Measurements from ENCODE around the gene RAD21L1. TPM values are rescaled to one million over a fixed set of nuclear protein-coding genes. Genes with fewer than 3 reads are reported as not detected.
"Not testable (repeated sequence)": the region's sequence is repeated elsewhere in the genome, so short reads cannot be mapped to it uniquely, and the experiment has no call there.

The RAD21L1 gene
- total RNA-seq, 1 experiment from 2014 or later: not detected

GRCh38 chr20:1247689-1248088, 21.8 kb downstream of the RAD21L1 start:
- no peaks in the 10 kb centered on the region for H3K9me3 ChIP-seq (ENCODE audit: low read length)
- no peaks in the 10 kb centered on the region for H3K4me1 ChIP-seq (ENCODE audit: low read length)
- DNase-seq: no peak
- H3K4me3 ChIP-seq (ENCODE audit: low read length): no peak overlapping the region
- H3K27ac ChIP-seq (ENCODE audit: low read length): no peak overlapping the region
- H3K36me3 ChIP-seq (ENCODE audit: insufficient read depth, low read length): no peaks in the 10 kb centered on the region
- H3K79me2 ChIP-seq (ENCODE audit: low read length): no peaks in the 10 kb centered on the region
- H3K9me2 ChIP-seq (replicated peaks; ENCODE audit: insufficient read depth, low read length): no peaks in the 10 kb centered on the region
- no peak overlapping the region for H3K9ac ChIP-seq (ENCODE audit: low read length)
- H3K27me3 ChIP-seq (ENCODE audit: low read length): no peaks in the 10 kb centered on the region
- no peak overlapping the region for H3K4me2 ChIP-seq (ENCODE audit: low read depth, low read length, poor library complexity, severe bottlenecking)
- H4K20me1 ChIP-seq (ENCODE audit: insufficient read depth, low read depth, low read length): no peaks in the 10 kb centered on the region
- H2AFZ ChIP-seq (ENCODE audit: low read length): no peak overlapping the region

GRCh38 chr20:1250282-1250681, 24.4 kb downstream of the RAD21L1 start:
- not testable (repeated sequence) for H3K27me3 ChIP-seq (ENCODE audit: low read length); H2AFZ ChIP-seq (ENCODE audit: low read length); H3K4me3 ChIP-seq (ENCODE audit: low read length); H3K9ac ChIP-seq (ENCODE audit: low read length); H3K27ac ChIP-seq (ENCODE audit: low read length); H3K9me3 ChIP-seq (ENCODE audit: low read length); DNase-seq; H3K36me3 ChIP-seq (ENCODE audit: insufficient read depth, low read length); H3K4me2 ChIP-seq (ENCODE audit: low read depth, low read length, poor library complexity, severe bottlenecking); H3K9me2 ChIP-seq (replicated peaks; ENCODE audit: insufficient read depth, low read length); H4K20me1 ChIP-seq (ENCODE audit: insufficient read depth, low read depth, low read length); H3K4me1 ChIP-seq (ENCODE audit: low read length); H3K79me2 ChIP-seq (ENCODE audit: low read length)

GRCh38 chr20:1252416-1252815, 26.6 kb downstream of the RAD21L1 start:
- H2AFZ ChIP-seq (ENCODE audit: low read length): no peak overlapping the region
- H3K4me2 ChIP-seq (ENCODE audit: low read depth, low read length, poor library complexity, severe bottlenecking): no peak overlapping the region
- H3K9ac ChIP-seq (ENCODE audit: low read length): no peak overlapping the region
- H3K4me1 ChIP-seq (ENCODE audit: low read length): no peaks in the 10 kb centered on the region
- no peak overlapping the region for H3K27ac ChIP-seq (ENCODE audit: low read length)
- H3K27me3 ChIP-seq (ENCODE audit: low read length): 0 out of 2 replicates have a peak, but pooled peaks cover under 1% of the 10 kb centered on the region
- no peaks in the 10 kb centered on the region for H4K20me1 ChIP-seq (ENCODE audit: insufficient read depth, low read depth, low read length)
- no peak for DNase-seq
- H3K9me2 ChIP-seq (replicated peaks; ENCODE audit: insufficient read depth, low read length): no peaks in the 10 kb centered on the region
- no peaks in the 10 kb centered on the region; the same call in 1 of the 2 replicates for H3K9me3 ChIP-seq (ENCODE audit: low read length)
- no peaks in the 10 kb centered on the region for H3K36me3 ChIP-seq (ENCODE audit: insufficient read depth, low read length)
- no peak overlapping the region for H3K4me3 ChIP-seq (ENCODE audit: low read length)
- H3K79me2 ChIP-seq (ENCODE audit: low read length): no peaks in the 10 kb centered on the region

GRCh38 chr20:1254254-1254653, 28.4 kb downstream of the RAD21L1 start:
- Histone ChIP-seq H4K20me1 (ENCODE audit: insufficient read depth, low read depth, low read length) (no peaks in the 10 kb centered on the region), H3K79me2 (ENCODE audit: low read length) (no peaks in the 10 kb centered on the region), H3K9me3 (ENCODE audit: low read length) (no peaks in the 10 kb centered on the region; the same call in 1 of the 2 replicates), H3K4me3 (ENCODE audit: low read length) (no peak overlapping the region), H3K4me2 (ENCODE audit: low read depth, low read length, poor library complexity, severe bottlenecking) (no peak overlapping the region), H3K27me3 (ENCODE audit: low read length) (0 out of 2 replicates have a peak, but pooled peaks cover 2% of the 10 kb centered on the region), H3K36me3 (ENCODE audit: insufficient read depth, low read length) (no peaks in the 10 kb centered on the region), H3K4me1 (ENCODE audit: low read length) (no peaks in the 10 kb centered on the region), H2AFZ (ENCODE audit: low read length) (no peak overlapping the region), H3K9ac (ENCODE audit: low read length) (no peak overlapping the region), H3K27ac (ENCODE audit: low read length) (no peak overlapping the region), H3K9me2 (replicated peaks; ENCODE audit: insufficient read depth, low read length) (no peaks in the 10 kb centered on the region)
- no peak for DNase-seq

- Histone ChIP-seq H3K4me2 (ENCODE audit: low read depth, low read length, poor library complexity, severe bottlenecking) (no peak overlapping the region), H2AFZ (ENCODE audit: low read length) (no peak overlapping the region), H3K4me1 (ENCODE audit: low read length) (no peaks in the 10 kb centered on the region), H3K27me3 (ENCODE audit: low read length) (0 out of 2 replicates have a peak, but pooled peaks cover 2% of the 10 kb centered on the region), H3K79me2 (ENCODE audit: low read length) (no peaks in the 10 kb centered on the region), H3K4me3 (ENCODE audit: low read length) (no peak overlapping the region), H3K36me3 (ENCODE audit: insufficient read depth, low read length) (no peaks in the 10 kb centered on the region), H3K9ac (ENCODE audit: low read length) (no peak overlapping the region), H3K9me2 (replicated peaks; ENCODE audit: insufficient read depth, low read length) (no peaks in the 10 kb centered on the region), H3K9me3 (ENCODE audit: low read length) (no peaks in the 10 kb centered on the region; the same call in 1 of the 2 replicates), H3K27ac (ENCODE audit: low read length) (no peak overlapping the region), H4K20me1 (ENCODE audit: insufficient read depth, low read depth, low read length) (no peaks in the 10 kb centered on the region)
- no peak for DNase-seq
Observed at GRCh38 chr20:1255675-1256074, 29.8 kb downstream of the RAD21L1 start.

GRCh38 chr20:1263853-1264252, 38.0 kb downstream of the RAD21L1 start:
- Histone ChIP-seq H3K9me2 (replicated peaks; ENCODE audit: insufficient read depth, low read length) (no peaks in the 10 kb centered on the region), H3K4me2 (ENCODE audit: low read depth, low read length, poor library complexity, severe bottlenecking) (no peak overlapping the region), H2AFZ (ENCODE audit: low read length) (no peak overlapping the region), H3K79me2 (ENCODE audit: low read length) (no peaks in the 10 kb centered on the region), H3K9ac (ENCODE audit: low read length) (no peak overlapping the region), H3K4me3 (ENCODE audit: low read length) (no peak overlapping the region), H3K4me1 (ENCODE audit: low read length) (peaks cover 7% of the 10 kb centered on the region), H3K9me3 (ENCODE audit: low read length) (no peaks in the 10 kb centered on the region), H4K20me1 (ENCODE audit: insufficient read depth, low read depth, low read length) (no peaks in the 10 kb centered on the region), H3K27ac (ENCODE audit: low read length) (no peak overlapping the region), H3K27me3 (ENCODE audit: low read length) (no peaks in the 10 kb centered on the region), H3K36me3 (ENCODE audit: insufficient read depth, low read length) (no peaks in the 10 kb centered on the region)
- no peak for DNase-seq

GRCh38 chr20:1264727-1265126, 38.9 kb downstream of the RAD21L1 start:
- no peak for DNase-seq
- peaks cover 7% of the 10 kb centered on the region for H3K4me1 ChIP-seq (ENCODE audit: low read length)
- H3K27me3 ChIP-seq (ENCODE audit: low read length): no peaks in the 10 kb centered on the region
- H3K4me2 ChIP-seq (ENCODE audit: low read depth, low read length, poor library complexity, severe bottlenecking): no peak overlapping the region
- H4K20me1 ChIP-seq (ENCODE audit: insufficient read depth, low read depth, low read length): no peaks in the 10 kb centered on the region
- H3K9me3 ChIP-seq (ENCODE audit: low read length): no peaks in the 10 kb centered on the region
- no peak overlapping the region for H3K27ac ChIP-seq (ENCODE audit: low read length)
- H3K9me2 ChIP-seq (replicated peaks; ENCODE audit: insufficient read depth, low read length): no peaks in the 10 kb centered on the region
- no peaks in the 10 kb centered on the region for H3K36me3 ChIP-seq (ENCODE audit: insufficient read depth, low read length)
- H2AFZ ChIP-seq (ENCODE audit: low read length): no peak overlapping the region
- no peaks in the 10 kb centered on the region for H3K79me2 ChIP-seq (ENCODE audit: low read length)
- no peak overlapping the region for H3K4me3 ChIP-seq (ENCODE audit: low read length)
- H3K9ac ChIP-seq (ENCODE audit: low read length): no peak overlapping the region

GRCh38 chr20:1265226-1265915, 39.5 kb downstream of the RAD21L1 start:
- Histone ChIP-seq H2AFZ (ENCODE audit: low read length) (peak overlapping the region; percentile 84), H3K9ac (ENCODE audit: low read length) (peak overlapping the region; percentile 53; the same call in 1 of the 2 replicates), H3K27me3 (ENCODE audit: low read length) (no peaks in the 10 kb centered on the region), H3K4me2 (ENCODE audit: low read depth, low read length, poor library complexity, severe bottlenecking) (peak overlapping the region; percentile 60), H3K4me3 (ENCODE audit: low read length) (peak overlapping the region; percentile 64; the same call in 1 of the 2 replicates), H3K9me2 (replicated peaks; ENCODE audit: insufficient read depth, low read length) (no peaks in the 10 kb centered on the region), H3K36me3 (ENCODE audit: insufficient read depth, low read length) (no peaks in the 10 kb centered on the region), H3K9me3 (ENCODE audit: low read length) (no peaks in the 10 kb centered on the region), H3K27ac (ENCODE audit: low read length) (no peak overlapping the region), H4K20me1 (ENCODE audit: insufficient read depth, low read depth, low read length) (no peaks in the 10 kb centered on the region), H3K4me1 (ENCODE audit: low read length) (peaks cover 7% of the 10 kb centered on the region), H3K79me2 (ENCODE audit: low read length) (no peaks in the 10 kb centered on the region)
- DNase-seq: no peak
